GM23338 (cell line): ENCODE data around the gene FCRL3.

Experiments
- CTCF ChIP-seq, 2 experiments: fragments of 200-600 bp in 1 of 2; sonication (generic) in 1 of 2; conservative IDR thresholded peaks; 2 replicates each; pipeline versions ENCODE4 v1.5.1 to v1.6.1; 2016 to 2017; ENCODE audit warnings: antibody characterized with exemption in 2 of 2, low read depth in 2 of 2, mild to moderate bottlenecking in 2 of 2, moderate library complexity in 1 of 2
- EZH2 ChIP-seq: fragments of 200-600 bp; sonication (generic); IDR thresholded peaks from one replicate; pipeline ENCODE4 v1.8.0; 2017; ENCODE audit warnings: antibody characterized with exemption, mild to moderate bottlenecking, low read depth; ENCODE audit not compliant: unreplicated experiment
- POLR2AphosphoS5 ChIP-seq: IDR thresholded peaks from 2 replicates; pipeline ENCODE4 v1.6.1; 2016; ENCODE audit warnings: antibody characterized with exemption, low read depth
- ZNF331 ChIP-seq: fragments of 250-450 bp; sonication (Bioruptor Pico); IDR thresholded peaks from 2 replicates; pipeline ENCODE4 v1.5.0; 2020; ENCODE audit warnings: low read depth, mild to moderate bottlenecking, moderate library complexity
- TF ChIP-seq, protein P1 (sequence below): IDR thresholded peaks from 2 replicates; pipeline ENCODE4 v1.6.1; 2016; ENCODE audit warnings: antibody characterized with exemption
- TF ChIP-seq, protein P2 (sequence below): IDR thresholded peaks from one replicate; pipeline ENCODE4 v1.6.1; 2018; ENCODE audit warnings: antibody characterized with exemption; ENCODE audit not compliant: unreplicated experiment
- TF ChIP-seq, protein P3 (sequence below): fragments of 250-450 bp; sonication (Bioruptor Pico); IDR thresholded peaks from 2 replicates; pipeline ENCODE4 v1.5.0; 2020; ENCODE audit warnings: mild to moderate bottlenecking, moderate library complexity

DNA sequence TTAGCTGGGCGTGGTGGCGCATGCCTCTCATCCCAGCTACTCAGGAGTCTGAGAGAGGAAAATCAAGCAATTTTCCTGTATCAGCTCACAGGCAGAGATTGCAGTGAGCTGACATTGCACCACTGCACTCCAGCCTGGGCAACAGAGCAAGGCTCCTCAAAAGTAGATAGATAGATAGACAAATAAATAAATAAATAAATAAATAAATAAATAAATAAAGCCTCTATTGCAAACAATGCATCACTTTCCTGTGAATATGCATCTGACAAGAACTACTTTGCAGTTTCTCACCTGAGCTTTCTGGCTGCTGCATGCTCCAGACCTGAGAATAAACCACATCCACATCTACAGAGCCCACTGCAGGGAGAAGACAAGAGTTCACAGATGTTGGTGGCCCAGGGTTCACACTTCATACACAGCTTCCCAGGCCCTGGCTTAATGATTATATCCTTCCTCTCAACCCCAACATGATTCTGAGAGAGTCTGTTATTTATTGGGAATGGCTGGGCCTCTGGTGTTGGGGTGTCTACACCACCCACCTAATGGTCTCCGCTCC is 47.8 kb upstream of the FCRL3 start:
- TF ChIP-seq POLR2AphosphoS5, result no peak
- TF ChIP-seq, protein P1, sequence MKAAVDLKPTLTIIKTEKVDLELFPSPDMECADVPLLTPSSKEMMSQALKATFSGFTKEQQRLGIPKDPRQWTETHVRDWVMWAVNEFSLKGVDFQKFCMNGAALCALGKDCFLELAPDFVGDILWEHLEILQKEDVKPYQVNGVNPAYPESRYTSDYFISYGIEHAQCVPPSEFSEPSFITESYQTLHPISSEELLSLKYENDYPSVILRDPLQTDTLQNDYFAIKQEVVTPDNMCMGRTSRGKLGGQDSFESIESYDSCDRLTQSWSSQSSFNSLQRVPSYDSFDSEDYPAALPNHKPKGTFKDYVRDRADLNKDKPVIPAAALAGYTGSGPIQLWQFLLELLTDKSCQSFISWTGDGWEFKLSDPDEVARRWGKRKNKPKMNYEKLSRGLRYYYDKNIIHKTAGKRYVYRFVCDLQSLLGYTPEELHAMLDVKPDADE, result no peak
- TF ChIP-seq CTCF (conservative IDR thresholded peaks at IDR 0.05; ENCODE audit: low read depth in 2 of 2), result no peak
- TF ChIP-seq, protein P2, sequence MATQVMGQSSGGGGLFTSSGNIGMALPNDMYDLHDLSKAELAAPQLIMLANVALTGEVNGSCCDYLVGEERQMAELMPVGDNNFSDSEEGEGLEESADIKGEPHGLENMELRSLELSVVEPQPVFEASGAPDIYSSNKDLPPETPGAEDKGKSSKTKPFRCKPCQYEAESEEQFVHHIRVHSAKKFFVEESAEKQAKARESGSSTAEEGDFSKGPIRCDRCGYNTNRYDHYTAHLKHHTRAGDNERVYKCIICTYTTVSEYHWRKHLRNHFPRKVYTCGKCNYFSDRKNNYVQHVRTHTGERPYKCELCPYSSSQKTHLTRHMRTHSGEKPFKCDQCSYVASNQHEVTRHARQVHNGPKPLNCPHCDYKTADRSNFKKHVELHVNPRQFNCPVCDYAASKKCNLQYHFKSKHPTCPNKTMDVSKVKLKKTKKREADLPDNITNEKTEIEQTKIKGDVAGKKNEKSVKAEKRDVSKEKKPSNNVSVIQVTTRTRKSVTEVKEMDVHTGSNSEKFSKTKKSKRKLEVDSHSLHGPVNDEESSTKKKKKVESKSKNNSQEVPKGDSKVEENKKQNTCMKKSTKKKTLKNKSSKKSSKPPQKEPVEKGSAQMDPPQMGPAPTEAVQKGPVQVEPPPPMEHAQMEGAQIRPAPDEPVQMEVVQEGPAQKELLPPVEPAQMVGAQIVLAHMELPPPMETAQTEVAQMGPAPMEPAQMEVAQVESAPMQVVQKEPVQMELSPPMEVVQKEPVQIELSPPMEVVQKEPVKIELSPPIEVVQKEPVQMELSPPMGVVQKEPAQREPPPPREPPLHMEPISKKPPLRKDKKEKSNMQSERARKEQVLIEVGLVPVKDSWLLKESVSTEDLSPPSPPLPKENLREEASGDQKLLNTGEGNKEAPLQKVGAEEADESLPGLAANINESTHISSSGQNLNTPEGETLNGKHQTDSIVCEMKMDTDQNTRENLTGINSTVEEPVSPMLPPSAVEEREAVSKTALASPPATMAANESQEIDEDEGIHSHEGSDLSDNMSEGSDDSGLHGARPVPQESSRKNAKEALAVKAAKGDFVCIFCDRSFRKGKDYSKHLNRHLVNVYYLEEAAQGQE, result no peak
- TF ChIP-seq EZH2, result no peak
- TF ChIP-seq, protein P3, sequence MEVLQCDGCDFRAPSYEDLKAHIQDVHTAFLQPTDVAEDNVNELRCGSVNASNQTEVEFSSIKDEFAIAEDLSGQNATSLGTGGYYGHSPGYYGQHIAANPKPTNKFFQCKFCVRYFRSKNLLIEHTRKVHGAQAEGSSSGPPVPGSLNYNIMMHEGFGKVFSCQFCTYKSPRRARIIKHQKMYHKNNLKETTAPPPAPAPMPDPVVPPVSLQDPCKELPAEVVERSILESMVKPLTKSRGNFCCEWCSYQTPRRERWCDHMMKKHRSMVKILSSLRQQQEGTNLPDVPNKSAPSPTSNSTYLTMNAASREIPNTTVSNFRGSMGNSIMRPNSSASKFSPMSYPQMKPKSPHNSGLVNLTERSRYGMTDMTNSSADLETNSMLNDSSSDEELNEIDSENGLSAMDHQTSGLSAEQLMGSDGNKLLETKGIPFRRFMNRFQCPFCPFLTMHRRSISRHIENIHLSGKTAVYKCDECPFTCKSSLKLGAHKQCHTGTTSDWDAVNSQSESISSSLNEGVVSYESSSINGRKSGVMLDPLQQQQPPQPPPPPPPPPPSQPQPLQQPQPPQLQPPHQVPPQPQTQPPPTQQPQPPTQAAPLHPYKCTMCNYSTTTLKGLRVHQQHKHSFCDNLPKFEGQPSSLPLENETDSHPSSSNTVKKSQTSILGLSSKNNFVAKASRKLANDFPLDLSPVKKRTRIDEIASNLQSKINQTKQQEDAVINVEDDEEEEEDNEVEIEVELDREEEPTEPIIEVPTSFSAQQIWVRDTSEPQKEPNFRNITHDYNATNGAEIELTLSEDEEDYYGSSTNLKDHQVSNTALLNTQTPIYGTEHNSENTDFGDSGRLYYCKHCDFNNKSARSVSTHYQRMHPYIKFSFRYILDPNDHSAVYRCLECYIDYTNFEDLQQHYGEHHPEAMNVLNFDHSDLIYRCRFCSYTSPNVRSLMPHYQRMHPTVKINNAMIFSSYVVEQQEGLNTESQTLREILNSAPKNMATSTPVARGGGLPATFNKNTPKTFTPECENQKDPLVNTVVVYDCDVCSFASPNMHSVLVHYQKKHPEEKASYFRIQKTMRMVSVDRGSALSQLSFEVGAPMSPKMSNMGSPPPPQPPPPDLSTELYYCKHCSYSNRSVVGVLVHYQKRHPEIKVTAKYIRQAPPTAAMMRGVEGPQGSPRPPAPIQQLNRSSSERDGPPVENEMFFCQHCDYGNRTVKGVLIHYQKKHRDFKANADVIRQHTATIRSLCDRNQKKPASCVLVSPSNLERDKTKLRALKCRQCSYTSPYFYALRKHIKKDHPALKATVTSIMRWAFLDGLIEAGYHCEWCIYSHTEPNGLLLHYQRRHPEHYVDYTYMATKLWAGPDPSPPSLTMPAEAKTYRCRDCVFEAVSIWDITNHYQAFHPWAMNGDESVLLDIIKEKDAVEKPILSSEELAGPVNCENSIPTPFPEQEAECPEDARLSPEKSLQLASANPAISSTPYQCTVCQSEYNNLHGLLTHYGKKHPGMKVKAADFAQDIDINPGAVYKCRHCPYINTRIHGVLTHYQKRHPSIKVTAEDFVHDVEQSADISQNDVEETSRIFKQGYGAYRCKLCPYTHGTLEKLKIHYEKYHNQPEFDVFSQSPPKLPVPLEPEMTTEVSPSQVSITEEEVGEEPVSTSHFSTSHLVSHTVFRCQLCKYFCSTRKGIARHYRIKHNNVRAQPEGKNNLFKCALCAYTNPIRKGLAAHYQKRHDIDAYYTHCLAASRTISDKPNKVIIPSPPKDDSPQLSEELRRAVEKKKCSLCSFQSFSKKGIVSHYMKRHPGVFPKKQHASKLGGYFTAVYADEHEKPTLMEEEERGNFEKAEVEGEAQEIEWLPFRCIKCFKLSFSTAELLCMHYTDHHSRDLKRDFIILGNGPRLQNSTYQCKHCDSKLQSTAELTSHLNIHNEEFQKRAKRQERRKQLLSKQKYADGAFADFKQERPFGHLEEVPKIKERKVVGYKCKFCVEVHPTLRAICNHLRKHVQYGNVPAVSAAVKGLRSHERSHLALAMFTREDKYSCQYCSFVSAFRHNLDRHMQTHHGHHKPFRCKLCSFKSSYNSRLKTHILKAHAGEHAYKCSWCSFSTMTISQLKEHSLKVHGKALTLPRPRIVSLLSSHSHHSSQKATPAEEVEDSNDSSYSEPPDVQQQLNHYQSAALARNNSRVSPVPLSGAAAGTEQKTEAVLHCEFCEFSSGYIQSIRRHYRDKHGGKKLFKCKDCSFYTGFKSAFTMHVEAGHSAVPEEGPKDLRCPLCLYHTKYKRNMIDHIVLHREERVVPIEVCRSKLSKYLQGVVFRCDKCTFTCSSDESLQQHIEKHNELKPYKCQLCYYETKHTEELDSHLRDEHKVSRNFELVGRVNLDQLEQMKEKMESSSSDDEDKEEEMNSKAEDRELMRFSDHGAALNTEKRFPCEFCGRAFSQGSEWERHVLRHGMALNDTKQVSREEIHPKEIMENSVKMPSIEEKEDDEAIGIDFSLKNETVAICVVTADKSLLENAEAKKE, result no peak
- no peak for TF ChIP-seq ZNF331 (CRISPR knock-in tag)
